GM12878 (cell line): Measurements from ENCODE around the gene EIF4EBP2.

Experiments
- CHD2 ChIP-seq: IDR thresholded peaks from 2 replicates; pipeline ENCODE4 v1.6.1; 2011; ENCODE audit warnings: low read depth, low read length, improper control_type of control experiment, borderline replicate concordance
- DPF2 ChIP-seq: fragments of 450-650 bp; IDR thresholded peaks from 2 replicates; pipeline ENCODE4 v1.6.1; 2017; ENCODE audit warnings: mild to moderate bottlenecking
- JUNB ChIP-seq: IDR thresholded peaks from 2 replicates; pipeline ENCODE4 v1.6.1; 2016; ENCODE audit warnings: antibody characterized with exemption, mild to moderate bottlenecking
- MYC ChIP-seq: IDR thresholded peaks from 2 replicates; pipeline ENCODE4 v1.6.1; 2011; ENCODE audit warnings: mild to moderate bottlenecking, low read length, moderate library complexity, inconsistent platforms; ENCODE audit not compliant: insufficient read depth, insufficient replicate concordance, insufficient read length, severe bottlenecking
- SIN3A ChIP-seq: IDR thresholded peaks from 2 replicates; pipeline ENCODE4 v1.6.1; 2012; ENCODE audit warnings: low read depth, low read length, improper control_type of control experiment
- TARDBP ChIP-seq: IDR thresholded peaks from 2 replicates; pipeline ENCODE4 v1.6.1; 2016; ENCODE audit warnings: borderline replicate concordance
- ZNF274 ChIP-seq: IDR thresholded peaks from one replicate; pipeline ENCODE4 v1.8.0; 2011; ENCODE audit not compliant: insufficient read length, insufficient read depth
- TF ChIP-seq, protein P1 (sequence below), 3 experiments: IDR thresholded peaks in 2 of 3; conservative IDR thresholded peaks in 1 of 3; 2 replicates each; pipeline ENCODE4 v1.5.1; 2011; ENCODE audit warnings: low read depth in 3 of 3, low read length in 3 of 3, mild to moderate bottlenecking in 3 of 3, control low read depth in 2 of 3, moderate library complexity in 2 of 3, inconsistent platforms in 1 of 3, mixed read lengths in 1 of 3; ENCODE audit not compliant: control insufficient read depth in 2 of 3, insufficient read depth in 1 of 3; ENCODE audit errors: extremely low read depth in 1 of 3
- TF ChIP-seq, protein P2 (sequence below): IDR thresholded peaks from 2 replicates; pipeline ENCODE4 v1.6.1; 2012; ENCODE audit warnings: low read depth, low read length, improper control_type of control experiment
- TF ChIP-seq, protein P3 (sequence below): fragments of 450-650 bp; IDR thresholded peaks from 2 replicates; pipeline ENCODE4 v1.6.1; 2016; ENCODE audit warnings: mild to moderate bottlenecking

DNA sequence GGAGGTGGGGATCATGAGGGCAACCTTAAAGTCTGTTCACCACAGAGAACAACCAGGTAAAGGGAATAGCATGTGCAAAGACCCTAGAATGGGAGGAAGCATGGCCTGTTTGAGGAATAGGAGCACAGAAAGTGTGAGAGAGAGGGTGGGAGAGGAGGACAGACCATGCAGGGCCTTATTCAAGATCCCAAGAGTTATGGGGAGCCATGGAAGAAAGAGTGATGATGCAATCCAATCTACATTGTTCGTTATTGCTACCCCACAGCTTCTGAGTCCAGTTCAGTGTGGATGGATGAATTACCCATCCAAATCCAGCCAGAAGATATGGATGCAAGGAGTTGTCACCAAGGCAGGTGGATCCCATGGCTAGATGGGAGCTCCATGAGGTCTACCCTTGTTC, 7.8 kb upstream of the EIF4EBP2 start:
- no peak for TF ChIP-seq ZNF274
- TF ChIP-seq, protein P1, sequence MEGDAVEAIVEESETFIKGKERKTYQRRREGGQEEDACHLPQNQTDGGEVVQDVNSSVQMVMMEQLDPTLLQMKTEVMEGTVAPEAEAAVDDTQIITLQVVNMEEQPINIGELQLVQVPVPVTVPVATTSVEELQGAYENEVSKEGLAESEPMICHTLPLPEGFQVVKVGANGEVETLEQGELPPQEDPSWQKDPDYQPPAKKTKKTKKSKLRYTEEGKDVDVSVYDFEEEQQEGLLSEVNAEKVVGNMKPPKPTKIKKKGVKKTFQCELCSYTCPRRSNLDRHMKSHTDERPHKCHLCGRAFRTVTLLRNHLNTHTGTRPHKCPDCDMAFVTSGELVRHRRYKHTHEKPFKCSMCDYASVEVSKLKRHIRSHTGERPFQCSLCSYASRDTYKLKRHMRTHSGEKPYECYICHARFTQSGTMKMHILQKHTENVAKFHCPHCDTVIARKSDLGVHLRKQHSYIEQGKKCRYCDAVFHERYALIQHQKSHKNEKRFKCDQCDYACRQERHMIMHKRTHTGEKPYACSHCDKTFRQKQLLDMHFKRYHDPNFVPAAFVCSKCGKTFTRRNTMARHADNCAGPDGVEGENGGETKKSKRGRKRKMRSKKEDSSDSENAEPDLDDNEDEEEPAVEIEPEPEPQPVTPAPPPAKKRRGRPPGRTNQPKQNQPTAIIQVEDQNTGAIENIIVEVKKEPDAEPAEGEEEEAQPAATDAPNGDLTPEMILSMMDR (IDR thresholded peaks at IDR 0.05 in 2 of 3, conservative IDR thresholded peaks at IDR 0.05 in 1 of 3; ENCODE audit: control insufficient read depth in 2 of 3, extremely low read depth in 1 of 3, insufficient read depth in 1 of 3, low read depth in 3 of 3, low read length in 3 of 3) = no peak
- TF ChIP-seq JUNB = no peak
- TF ChIP-seq DPF2 = no peak
- no peak for TF ChIP-seq MYC
- no peak for TF ChIP-seq CHD2
- no peak for TF ChIP-seq SIN3A
- no peak for TF ChIP-seq TARDBP
- TF ChIP-seq, protein P2, sequence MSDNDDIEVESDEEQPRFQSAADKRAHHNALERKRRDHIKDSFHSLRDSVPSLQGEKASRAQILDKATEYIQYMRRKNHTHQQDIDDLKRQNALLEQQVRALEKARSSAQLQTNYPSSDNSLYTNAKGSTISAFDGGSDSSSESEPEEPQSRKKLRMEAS = no peak
- TF ChIP-seq, protein P3, sequence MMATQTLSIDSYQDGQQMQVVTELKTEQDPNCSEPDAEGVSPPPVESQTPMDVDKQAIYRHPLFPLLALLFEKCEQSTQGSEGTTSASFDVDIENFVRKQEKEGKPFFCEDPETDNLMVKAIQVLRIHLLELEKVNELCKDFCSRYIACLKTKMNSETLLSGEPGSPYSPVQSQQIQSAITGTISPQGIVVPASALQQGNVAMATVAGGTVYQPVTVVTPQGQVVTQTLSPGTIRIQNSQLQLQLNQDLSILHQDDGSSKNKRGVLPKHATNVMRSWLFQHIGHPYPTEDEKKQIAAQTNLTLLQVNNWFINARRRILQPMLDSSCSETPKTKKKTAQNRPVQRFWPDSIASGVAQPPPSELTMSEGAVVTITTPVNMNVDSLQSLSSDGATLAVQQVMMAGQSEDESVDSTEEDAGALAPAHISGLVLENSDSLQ = no peak
